Caco-2 (cell line): ENCODE results near the gene TAPBP. TPM values are rescaled to one million over a fixed set of nuclear protein-coding genes. Genes with fewer than 3 reads are reported as not detected.

Experiments
- BruUV-seq: library from RNA; stranded (reverse); fragments of 400-500 nt; replicated peaks from 2 replicates; lab custom pipeline; 2021; lab: Mats Ljungman, UMichigan
- CTCF ChIA-PET: fragments of 300-600 bp; sonication (Branson Sonifier 250); formaldehyde crosslinking; loops from one replicate; lab custom pipeline; 2022; ENCODE audit warnings: antibody characterized with exemption; lab: Charles Lee
- POLR2A ChIA-PET: fragments of 300-600 bp; sonication (Branson Sonifier 250); formaldehyde crosslinking; loops from one replicate; lab custom pipeline; 2022; ENCODE audit warnings: antibody characterized with exemption; lab: Charles Lee
- DNase-seq, 2 experiments: peaks; one replicate each; pipeline versions ENCODE4 v3.0.0 to v3.0.0-alpha.2; 2020 to 2022
- H3K27me3 ChIP-seq: replicated peaks from 2 replicates; pipeline ENCODE4 v1.6.0; 2011; ENCODE audit warnings: low read length; ENCODE audit not compliant: control insufficient read depth, insufficient read depth
- H3K36me3 ChIP-seq: 2 replicates; pipeline ENCODE4 v1.5.1; 2011; ENCODE audit warnings: low read length; ENCODE audit not compliant: control insufficient read depth, insufficient read depth
- H3K4me1 ChIP-seq: fragments of 250-450 bp; sonication (Bioruptor Pico); 2 replicates; pipeline ENCODE4 v1.5.1; 2020; ENCODE audit warnings: mild to moderate bottlenecking
- H3K4me3 ChIP-seq: 2 replicates; pipeline ENCODE4 v1.5.1; 2011; ENCODE audit warnings: low read depth, mild to moderate bottlenecking, control low read depth, low read length
- H3K9me3 ChIP-seq: fragments of 250-450 bp; sonication (Bioruptor Pico); 2 replicates; pipeline ENCODE4 v1.5.1; 2020; ENCODE audit warnings: mild to moderate bottlenecking, moderate library complexity
- H3K27ac Mint-ChIP-seq: one replicate; pipeline ENCODE4 v1.8.0; 2022; ENCODE audit warnings: mixed read lengths; ENCODE audit not compliant: unreplicated experiment
- H3K27me3 Mint-ChIP-seq: one replicate; pipeline ENCODE4 v1.8.0; 2022; ENCODE audit warnings: mixed read lengths; ENCODE audit not compliant: insufficient read depth, unreplicated experiment
- H3K36me3 Mint-ChIP-seq: one replicate; pipeline ENCODE4 v1.8.0; 2022; ENCODE audit warnings: mild to moderate bottlenecking, mixed read lengths; ENCODE audit not compliant: insufficient read depth, unreplicated experiment
- H3K4me1 Mint-ChIP-seq: one replicate; pipeline ENCODE4 v1.8.0; 2022; ENCODE audit warnings: low read depth, mixed read lengths; ENCODE audit not compliant: unreplicated experiment
- H3K4me3 Mint-ChIP-seq: one replicate; pipeline ENCODE4 v1.8.0; 2022; ENCODE audit warnings: mild to moderate bottlenecking, moderate library complexity, mixed read lengths; ENCODE audit not compliant: unreplicated experiment
- H3K9me3 Mint-ChIP-seq: one replicate; pipeline ENCODE4 v1.8.0; 2022; ENCODE audit warnings: mixed read lengths; ENCODE audit not compliant: unreplicated experiment
- CTCF ChIP-seq, 2 experiments: fragments of 200-600 bp in 1 of 2; IDR thresholded peaks; 1 replicate in 1 of 2; 2 replicates in 1 of 2; pipeline versions ENCODE4 v1.5.1 to v1.8.0; 2011 to 2022; ENCODE audit warnings: antibody characterized with exemption in 1 of 2, control low read depth in 1 of 2, inconsistent platforms in 1 of 2, low read depth in 1 of 2, low read length in 1 of 2, mild to moderate bottlenecking in 1 of 2, moderate library complexity in 1 of 2; ENCODE audit not compliant: insufficient read depth in 1 of 2, severe bottlenecking in 1 of 2, unreplicated experiment in 1 of 2
- intact Hi-C: fragments of 100-400 bp; cut with micrococcal nuclease; formaldehyde crosslinking; loops from one replicate; pipeline ENCODE4 v1.10.0; 2022; ENCODE audit not compliant: unreplicated experiment
- total RNA-seq: library from RNA; stranded (reverse); gene quantifications from 2 replicates; pipeline ENCODE4 v1.2.3, GENCODE V29; 2022

TAPBP gene
- total RNA-seq, 1 experiment from 2014 or later: 36.7 TPM

GRCh38 chr6:33324125-33324524 lies 10.2 kb upstream of the TAPBP start:
- TF ChIP-seq CTCF (IDR thresholded peaks at IDR 0.05; ENCODE audit: insufficient read depth in 1 of 2, low read depth in 1 of 2, low read length in 1 of 2, severe bottlenecking in 1 of 2, unreplicated experiment in 1 of 2): no peak
- CTCF ChIA-PET: no interaction called here
- Histone ChIP-seq H3K4me1 (peaks cover 2% of the 10 kb centered on the region; the same call in 1 of the 2 replicates), H3K4me3 (peak overlapping the region; percentile 51), H3K36me3 (no peaks in the 10 kb centered on the region; the same call in 1 of the 2 replicates), H3K9me3 (no peaks in the 10 kb centered on the region), H3K27me3 (no peaks in the 10 kb centered on the region)
- Mint-ChIP-seq H3K4me3 (peak overlapping the region; percentile 84), H3K27ac (peak overlapping the region; percentile 90), H3K4me1 (peaks cover 29% of the 10 kb centered on the region), H3K27me3 (no peaks in the 10 kb centered on the region), H3K36me3 (peaks cover 28% of the 10 kb centered on the region), H3K9me3 (no peaks in the 10 kb centered on the region)
- no TSS peak for BruUV-seq
- intact Hi-C loops: no loop called here
- DNase-seq: no peak
- POLR2A ChIA-PET: no interaction called here

DNA sequence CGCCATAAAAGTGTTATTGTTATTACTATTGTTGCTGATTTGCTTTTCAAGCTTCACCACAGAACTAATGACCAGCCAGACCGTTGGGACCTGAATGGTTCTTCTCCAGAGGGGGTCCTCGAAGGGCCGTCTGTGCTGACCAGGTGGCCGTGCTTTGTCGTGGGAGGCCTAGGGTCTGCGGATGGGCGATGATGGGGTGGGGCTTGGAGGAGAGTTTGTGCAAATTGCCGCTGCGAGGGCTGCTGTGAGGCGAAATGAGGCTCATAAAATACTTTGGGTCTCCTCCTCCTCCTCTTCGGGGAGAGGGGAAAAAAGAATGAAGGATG lies 9.7 kb upstream of the TAPBP start:
- intact Hi-C loops: loop anchor here (1.0 kb wide), 2 partner anchors 22 to 87 kb away; no protein-coding TSS in a partner anchor

DNA sequence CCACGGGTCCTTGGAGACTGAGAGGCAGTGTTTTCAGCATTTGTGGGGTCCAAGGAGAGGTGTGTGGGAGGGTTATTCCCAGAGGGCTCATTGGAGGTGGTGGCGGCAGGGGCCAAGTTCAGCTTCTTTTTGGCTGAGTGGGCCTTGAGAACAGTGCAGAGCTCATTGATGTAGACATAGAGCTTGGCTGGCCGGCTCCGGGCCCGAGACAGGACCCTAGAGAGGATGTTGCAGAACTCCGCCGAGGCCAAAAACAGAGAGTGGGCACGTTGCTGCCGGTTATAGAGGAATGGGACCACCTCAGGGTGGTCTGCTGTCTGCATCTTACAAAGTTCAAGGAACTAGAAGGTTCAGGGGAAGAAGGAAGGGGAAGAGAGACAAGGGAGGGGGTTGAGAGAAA lies 7.3 kb upstream of the TAPBP start:
- CTCF ChIA-PET: interaction anchor here (0.5 kb wide), 1 partner anchor 23 kb away, joined by 3 read pairs; no protein-coding TSS in a partner anchor
- Mint-ChIP-seq H3K9me3 (no peaks in the 10 kb centered on the region), H3K36me3 (peaks cover 52% of the 10 kb centered on the region), H3K27me3 (no peaks in the 10 kb centered on the region), H3K4me1 (peaks cover 38% of the 10 kb centered on the region), H3K4me3 (peak overlapping the region; percentile 84), H3K27ac (peak overlapping the region; percentile 90)
- Histone ChIP-seq H3K36me3 (peaks cover 5% of the 10 kb centered on the region), H3K27me3 (no peaks in the 10 kb centered on the region), H3K9me3 (no peaks in the 10 kb centered on the region), H3K4me1 (peaks cover 11% of the 10 kb centered on the region; the same call in 1 of the 2 replicates), H3K4me3 (no peak overlapping the region)
- no peak for TF ChIP-seq CTCF (IDR thresholded peaks at IDR 0.05; ENCODE audit: insufficient read depth in 1 of 2, low read depth in 1 of 2, low read length in 1 of 2, severe bottlenecking in 1 of 2, unreplicated experiment in 1 of 2)
- DNase-seq: no peak
- no TSS peak for BruUV-seq
- POLR2A ChIA-PET: no interaction called here
- intact Hi-C loops: no loop called here

More for the DNA sequence above, 9.7 kb upstream of the TAPBP start:
- Mint-ChIP-seq H3K9me3 (no peaks in the 10 kb centered on the region), H3K36me3 (peaks cover 32% of the 10 kb centered on the region), H3K27ac (peak overlapping the region; percentile 90), H3K4me3 (peak overlapping the region; percentile 84), H3K4me1 (peaks cover 34% of the 10 kb centered on the region), H3K27me3 (no peaks in the 10 kb centered on the region)
- no peaks in the 10 kb centered on the region for H3K9me3 ChIP-seq
- no peak for DNase-seq
- H3K4me3 ChIP-seq: peak overlapping the region; percentile 51
- BruUV-seq: no TSS peak
- ChIA-PET CTCF (interaction anchor here (0.6 kb wide), 1 partner anchor 108 kb away, joined by 4 read pairs; no protein-coding TSS in a partner anchor), POLR2A (interaction anchor here (0.5 to 0.6 kb wide), 2 partner anchors 41 to 97 kb away, joined by 3 to 7 read pairs; no protein-coding TSS in a partner anchor)
- no peaks in the 10 kb centered on the region for H3K27me3 ChIP-seq
- peaks cover 7% of the 10 kb centered on the region; the same call in 1 of the 2 replicates for H3K4me1 ChIP-seq
- peaks cover 1% of the 10 kb centered on the region; the same call in 1 of the 2 replicates for H3K36me3 ChIP-seq
- peak in 1 of 2 experiments; percentile 1 for TF ChIP-seq CTCF (IDR thresholded peaks at IDR 0.05; ENCODE audit: insufficient read depth in 1 of 2, low read depth in 1 of 2, low read length in 1 of 2, severe bottlenecking in 1 of 2, unreplicated experiment in 1 of 2)
